GM12865 (cell line): ENCODE measurements around the gene KLK10.

Experiments
- DNase-seq: peaks from one replicate; pipeline ENCODE4 v3.0.0; 2010; ENCODE audit warnings: low read depth
- H3K4me3 ChIP-seq: 2 replicates; pipeline ENCODE4 v1.5.1; 2011; ENCODE audit warnings: mild to moderate bottlenecking, low read depth, low read length, control low read depth
- CTCF ChIP-seq: IDR thresholded peaks from 2 replicates; pipeline ENCODE4 v1.5.1; 2011; ENCODE audit warnings: low read length, control low read depth, low read depth, inconsistent platforms; ENCODE audit not compliant: insufficient read depth; ENCODE audit errors: missing control alignments

KLK10 gene

GRCh38 chr19:51027126-51027806 is 7.8 kb upstream of the KLK10 start:
- DNase-seq = no peak
- H3K4me3 ChIP-seq = no peak overlapping the region
- no peak for TF ChIP-seq CTCF

- no peak for DNase-seq
- no peak for TF ChIP-seq CTCF
These were observed 7.0 kb upstream of the KLK10 start, which contains the start of gene KLK11 for GRCh38 chr19:51026554-51026831. TSS of gene KLK11 (minus strand) at chr19:51026616. CDS start at chr19:51025631, 985 bp downstream.

GRCh38 chr19:51025809-51026553 is 6.5 kb upstream of the KLK10 start:
- no peak for DNase-seq
- H3K4me3 ChIP-seq = no peak overlapping the region
- TF ChIP-seq CTCF = no peak

More at GRCh38 chr19:51026554-51026831, 7.0 kb upstream of the KLK10 start, which contains the start of gene KLK11:
- H3K4me3 ChIP-seq = no peak within 1 kb of the TSS

GRCh38 chr19:51025401-51025800 is 5.9 kb upstream of the KLK10 start:
- no peak for DNase-seq
- TF ChIP-seq CTCF = no peak
- no peak overlapping the region for H3K4me3 ChIP-seq

DNA sequence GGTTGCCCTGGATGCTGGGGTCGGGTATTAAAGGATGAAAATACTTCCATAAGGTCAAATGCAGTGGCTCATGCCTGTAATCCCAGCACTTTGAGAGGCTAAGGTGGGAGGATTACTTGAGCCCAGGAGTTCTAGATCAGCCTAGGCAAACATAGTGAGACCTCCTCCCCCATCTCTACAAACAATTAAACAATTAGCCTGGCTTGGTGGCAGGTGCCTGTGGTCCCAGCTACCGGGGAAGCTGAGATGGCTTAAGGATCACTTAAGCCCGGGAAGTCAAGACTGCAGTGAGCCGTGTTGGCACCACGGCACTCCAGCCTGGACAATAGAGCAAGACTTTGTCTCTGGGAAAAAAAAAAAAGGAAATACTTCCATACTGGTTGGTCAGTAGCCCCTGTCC is 5.4 kb upstream of the KLK10 start:
- DNase-seq = no peak

GRCh38 chr19:51023946-51024345 is 4.4 kb upstream of the KLK10 start:
- H3K4me3 ChIP-seq = no peak overlapping the region
- TF ChIP-seq CTCF = no peak
- no peak for DNase-seq

More for the DNA sequence above, 5.4 kb upstream of the KLK10 start:
- TF ChIP-seq CTCF = no peak
- no peak overlapping the region for H3K4me3 ChIP-seq
